SH-SY5Y (cell line): ENCODE measurements around the gene CCNJL.

Experiments used
- GATA2 ChIP-seq: IDR thresholded peaks from 2 replicates; pipeline ENCODE4 v1.6.1; 2011; ENCODE audit warnings: mild to moderate bottlenecking, low read depth, low read length
- GATA3 ChIP-seq: IDR thresholded peaks from 2 replicates; pipeline ENCODE4 v1.6.1; 2011; ENCODE audit warnings: low read depth, mild to moderate bottlenecking, low read length, moderate library complexity

GRCh38 chr5:160230686-160231527 lies 81.5 kb downstream of the CCNJL start:
- no peak for TF ChIP-seq GATA2
- no peak for TF ChIP-seq GATA3
